Fibroblast of mammary gland (primary cell): ENCODE results near the gene ANKRD11.

Experiments used
- DNase-seq: peaks from one replicate; pipeline ENCODE4 v3.0.0-alpha.2; 2010; ENCODE audit warnings: low read depth
- H3K4me3 ChIP-seq: 2 replicates; pipeline ENCODE4 v1.5.1; 2011; ENCODE audit warnings: low read depth, mild to moderate bottlenecking, low read length, moderate library complexity; ENCODE audit not compliant: control insufficient read depth
- TF ChIP-seq, protein P1 (sequence below): conservative IDR thresholded peaks from 2 replicates; pipeline ENCODE4 v1.5.1; 2011; ENCODE audit warnings: low read depth, low read length, inconsistent platforms; ENCODE audit not compliant: control insufficient read depth, insufficient read depth

Gene ANKRD11

DNA sequence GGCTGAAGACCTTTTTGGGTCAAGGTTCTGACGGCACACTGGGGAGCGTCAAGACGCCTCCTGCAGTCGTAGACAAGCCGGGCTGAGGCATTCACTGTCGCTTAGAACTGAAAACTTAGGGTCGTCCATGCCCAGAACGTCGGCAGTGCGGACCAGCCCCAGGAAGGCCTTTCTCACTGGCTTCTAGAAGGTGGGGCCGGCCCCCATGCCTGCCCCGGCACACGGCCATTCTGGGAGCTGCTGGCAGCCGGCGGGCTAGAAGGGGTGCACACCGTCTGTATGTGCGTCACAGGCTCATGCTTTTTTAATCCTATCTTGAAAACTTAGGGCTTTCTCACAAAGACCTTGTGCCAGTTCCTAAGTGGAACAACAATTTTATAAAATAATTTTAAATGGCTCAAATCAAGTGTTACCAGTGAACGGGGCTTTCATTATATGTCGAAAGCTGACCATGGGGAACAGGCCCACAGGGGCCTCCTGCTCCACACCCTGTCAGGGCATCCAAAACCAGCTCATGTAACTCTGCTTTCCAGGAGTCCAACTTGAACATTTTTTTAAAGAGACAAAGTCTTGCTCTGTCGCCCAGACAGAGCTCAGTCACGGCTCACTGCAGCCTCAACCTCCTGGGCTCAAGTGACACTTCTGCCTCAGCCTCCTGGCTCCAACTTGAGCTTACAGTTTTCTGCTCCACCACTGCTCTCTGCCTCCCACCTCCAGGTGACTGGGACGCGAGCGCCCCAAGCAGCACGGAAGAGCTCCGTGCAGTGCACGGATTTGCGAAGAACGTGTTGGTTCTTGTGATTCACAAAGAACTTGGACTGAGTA, 111.2 kb downstream of the ANKRD11 start:
- TF ChIP-seq, protein P1, sequence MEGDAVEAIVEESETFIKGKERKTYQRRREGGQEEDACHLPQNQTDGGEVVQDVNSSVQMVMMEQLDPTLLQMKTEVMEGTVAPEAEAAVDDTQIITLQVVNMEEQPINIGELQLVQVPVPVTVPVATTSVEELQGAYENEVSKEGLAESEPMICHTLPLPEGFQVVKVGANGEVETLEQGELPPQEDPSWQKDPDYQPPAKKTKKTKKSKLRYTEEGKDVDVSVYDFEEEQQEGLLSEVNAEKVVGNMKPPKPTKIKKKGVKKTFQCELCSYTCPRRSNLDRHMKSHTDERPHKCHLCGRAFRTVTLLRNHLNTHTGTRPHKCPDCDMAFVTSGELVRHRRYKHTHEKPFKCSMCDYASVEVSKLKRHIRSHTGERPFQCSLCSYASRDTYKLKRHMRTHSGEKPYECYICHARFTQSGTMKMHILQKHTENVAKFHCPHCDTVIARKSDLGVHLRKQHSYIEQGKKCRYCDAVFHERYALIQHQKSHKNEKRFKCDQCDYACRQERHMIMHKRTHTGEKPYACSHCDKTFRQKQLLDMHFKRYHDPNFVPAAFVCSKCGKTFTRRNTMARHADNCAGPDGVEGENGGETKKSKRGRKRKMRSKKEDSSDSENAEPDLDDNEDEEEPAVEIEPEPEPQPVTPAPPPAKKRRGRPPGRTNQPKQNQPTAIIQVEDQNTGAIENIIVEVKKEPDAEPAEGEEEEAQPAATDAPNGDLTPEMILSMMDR: peak; percentile 9

DNA sequence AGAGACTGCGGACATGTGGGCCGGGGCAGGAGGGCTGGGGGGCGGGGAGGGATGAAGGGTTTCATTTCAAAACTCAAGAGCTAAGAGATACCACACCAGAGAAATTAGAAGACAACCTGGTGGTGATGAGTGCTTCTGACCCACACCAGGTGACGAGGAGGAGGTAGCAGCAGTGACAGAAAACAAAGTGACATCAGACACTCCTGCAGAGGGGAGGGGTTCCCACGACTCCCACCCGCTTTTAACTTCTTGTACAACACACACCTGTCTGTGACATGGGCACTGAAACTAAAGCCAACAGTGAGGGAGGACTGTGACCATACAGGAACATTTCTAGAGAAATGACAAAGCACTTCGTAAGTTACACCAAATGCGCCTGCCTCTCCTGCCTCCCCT, 112.9 kb downstream of the ANKRD11 start:
- H3K4me3 ChIP-seq: no peak overlapping the region
- TF ChIP-seq, protein P1: no peak
- DNase-seq: no peak

More for the DNA sequence above, 111.2 kb downstream of the ANKRD11 start:
- H3K4me3 ChIP-seq: no peak overlapping the region
- peak; percentile 67 for DNase-seq

DNA sequence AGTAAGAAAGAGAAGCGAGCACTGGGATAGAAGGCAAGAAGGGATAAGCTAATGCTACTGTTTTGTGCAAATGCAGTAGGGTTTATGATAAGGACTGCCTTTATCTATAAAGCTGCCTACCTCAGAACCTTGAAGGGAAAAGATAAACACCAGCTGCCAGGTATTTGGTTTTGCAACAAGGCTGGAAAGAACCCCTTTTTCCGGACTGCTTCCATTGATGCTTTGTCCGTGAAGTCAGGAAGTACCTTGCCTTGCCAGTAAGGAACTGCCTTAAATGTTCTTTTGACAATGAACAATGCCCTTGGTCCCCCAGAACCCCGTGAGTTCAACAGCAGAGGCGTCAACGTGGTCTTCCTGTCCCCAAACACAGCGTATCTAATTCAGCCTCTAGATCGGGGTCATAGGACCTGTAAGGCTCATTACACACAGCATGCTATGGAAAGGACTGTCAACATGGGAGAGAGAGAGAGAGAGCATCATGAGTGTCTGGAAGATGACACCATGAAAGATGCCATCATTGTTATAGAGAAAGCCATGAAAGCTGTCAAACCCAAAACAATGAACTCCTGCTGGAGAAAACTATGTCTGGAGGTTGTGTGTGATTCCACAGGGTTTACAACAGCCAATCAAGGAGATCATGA, 113.4 kb downstream of the ANKRD11 start:
- DNase-seq: no peak
- H3K4me3 ChIP-seq: no peak overlapping the region
- TF ChIP-seq, protein P1: no peak

DNA sequence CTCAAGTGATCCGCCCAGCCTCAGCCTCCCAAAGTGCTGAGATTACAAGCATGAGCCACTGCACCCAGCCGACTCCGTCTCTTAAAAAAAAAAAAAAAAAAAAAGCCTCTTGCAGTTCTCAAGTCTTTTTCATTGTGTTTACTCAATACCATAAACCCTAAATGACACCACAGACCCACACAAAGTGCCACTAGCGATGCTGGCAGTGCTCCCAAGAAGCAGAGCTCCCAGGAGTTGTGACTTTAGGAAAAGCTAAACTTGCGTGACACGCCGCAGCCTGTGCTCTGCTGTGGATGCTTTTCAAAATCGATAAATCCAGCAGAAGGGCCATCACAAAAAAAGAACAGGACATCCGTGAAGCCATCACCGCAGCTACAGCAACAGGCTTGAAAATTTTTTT, 114.7 kb downstream of the ANKRD11 start:
- no peak for DNase-seq
- TF ChIP-seq, protein P1: no peak
- H3K4me3 ChIP-seq: no peak overlapping the region

DNA sequence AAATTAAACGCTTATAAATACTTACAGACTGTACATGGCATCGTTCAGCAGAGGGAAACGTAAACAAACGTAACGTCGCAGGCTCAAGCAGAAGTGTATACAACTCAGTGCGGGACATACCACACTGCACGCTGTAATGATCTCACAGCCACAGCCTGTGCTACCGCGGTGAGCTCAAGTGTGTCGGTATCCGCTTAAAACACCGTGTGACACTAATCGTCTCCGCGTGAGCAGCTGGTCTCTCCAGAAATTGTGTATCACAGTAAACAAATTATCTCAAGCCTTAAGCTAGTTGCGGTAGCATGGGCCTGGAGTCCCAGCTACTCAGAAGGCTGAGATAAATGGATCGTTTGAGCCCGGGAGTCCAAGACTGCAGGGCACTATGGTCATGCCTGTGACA, 115.3 kb downstream of the ANKRD11 start:
- no peak overlapping the region for H3K4me3 ChIP-seq
- TF ChIP-seq, protein P1: no peak
- no peak for DNase-seq

DNA sequence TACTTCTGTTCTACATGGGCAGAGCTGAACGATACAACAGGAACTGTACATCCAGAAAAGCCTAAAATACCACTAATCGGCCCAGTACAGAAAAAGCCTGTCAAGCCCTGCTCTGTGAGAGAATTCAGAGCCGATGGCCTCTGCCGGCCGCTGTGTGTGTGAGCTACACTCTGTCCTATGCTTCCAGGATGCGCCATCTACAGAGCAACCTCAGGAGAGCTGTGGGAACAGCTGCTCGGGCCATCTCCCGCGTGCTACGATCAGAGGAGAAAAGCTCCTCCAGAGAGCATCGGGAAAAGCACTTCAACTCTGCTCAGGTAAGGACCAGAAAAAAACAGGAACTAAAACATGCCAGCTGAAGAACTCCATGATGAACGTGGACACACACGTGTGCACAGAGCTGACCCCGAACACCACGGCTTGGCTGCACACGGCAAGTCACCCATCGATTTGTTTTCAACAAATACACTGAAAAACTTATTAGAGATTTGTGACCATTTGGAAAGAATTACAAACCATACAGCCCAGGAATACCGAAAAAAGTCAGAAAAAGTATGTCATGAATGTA, 115.9 kb downstream of the ANKRD11 start:
- DNase-seq: peak; percentile 55
- H3K4me3 ChIP-seq: no peak overlapping the region
- TF ChIP-seq, protein P1: no peak
